Measurements from ENCODE around the gene ABCG1. TPM values are rescaled to one million over a fixed set of nuclear protein-coding genes. Genes with fewer than 3 reads are reported as not detected.
"Not testable (repeated sequence)": the region's sequence is repeated elsewhere in the genome, so short reads cannot be mapped to it uniquely, and the experiment has no call there.

Gene ABCG1
- total RNA-seq, result 7.3 TPM
- long read RNA-seq, transcript ABCG1-205 (15 exons, 2,998 nt), result major isoform, 12 of 24 reads
- long read RNA-seq, partial matches to known transcripts, result 3 of 24 reads
- long read RNA-seq, other reads (novel, unspliced or antisense), result 6 of 24 reads

DNA sequence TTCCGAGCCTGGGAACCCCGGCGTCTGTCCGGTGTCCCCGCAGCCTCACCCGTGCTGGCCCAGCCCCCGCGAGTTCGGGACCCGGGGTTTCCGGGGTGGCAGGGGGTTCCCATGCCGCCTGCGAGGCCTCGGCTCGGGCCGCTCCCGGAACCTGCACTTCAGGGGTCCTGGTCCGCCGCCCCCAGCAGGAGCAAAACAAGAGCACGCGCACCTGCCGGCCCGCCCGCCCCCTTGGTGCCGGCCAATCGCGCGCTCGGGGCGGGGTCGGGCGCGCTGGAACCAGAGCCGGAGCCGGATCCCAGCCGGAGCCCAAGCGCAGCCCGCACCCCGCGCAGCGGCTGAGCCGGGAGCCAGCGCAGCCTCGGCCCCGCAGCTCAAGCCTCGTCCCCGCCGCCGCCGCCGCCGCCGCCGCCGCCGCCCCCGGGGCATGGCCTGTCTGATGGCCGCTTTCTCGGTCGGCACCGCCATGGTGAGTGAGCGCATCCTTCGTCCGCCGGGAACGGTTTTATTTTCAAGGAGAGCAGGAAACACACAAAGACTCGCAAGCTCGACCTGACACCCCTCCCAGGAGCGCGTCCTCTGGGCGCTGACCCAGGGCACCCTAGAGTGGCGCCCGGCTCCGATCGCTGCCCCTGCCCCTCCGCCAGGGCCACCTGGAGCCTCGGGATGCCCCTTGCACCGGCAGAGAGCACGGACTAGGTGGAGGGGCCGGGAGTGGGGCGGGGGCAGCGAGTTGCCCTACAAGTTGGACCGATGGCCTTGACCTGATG, at the start of gene ABCG1:
Gene ABCG1 (plus strand): TSS at position 305 of the 770 bp plus-strand sequence. CDS start 123 bp downstream, at position 428.
- intact Hi-C loops (cut with DNase I), result no loop called here
- peak; percentile 67 for DNase-seq
- peak; percentile 76 for ATAC-seq (ENCODE audit: poor library complexity)

DNA sequence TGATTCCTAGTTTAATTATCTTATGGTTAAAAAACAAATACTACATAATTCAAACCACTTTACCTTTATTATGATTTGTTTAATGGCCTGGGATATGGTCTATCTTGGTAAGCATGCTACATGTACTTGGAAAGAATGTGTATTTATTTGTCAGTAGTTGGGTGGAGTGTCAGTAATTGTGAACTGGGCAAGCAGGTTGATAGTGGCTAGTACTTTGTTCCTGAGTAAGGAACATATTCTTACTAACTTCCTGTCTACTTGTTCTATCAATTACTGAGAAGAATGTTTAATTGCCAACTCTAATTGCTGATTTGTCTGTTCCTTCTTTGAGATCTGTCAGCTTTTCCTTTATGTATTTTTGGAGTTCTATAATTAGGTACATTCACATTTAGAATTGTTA, 49.2 kb upstream of the ABCG1 start:
- DNase-seq, result no peak
- intact Hi-C loops (cut with DNase I), result loop anchor here (10.0 kb wide), 1 partner anchor 85 kb away; no protein-coding TSS in a partner anchor
- no peak for ATAC-seq (ENCODE audit: poor library complexity)

DNA sequence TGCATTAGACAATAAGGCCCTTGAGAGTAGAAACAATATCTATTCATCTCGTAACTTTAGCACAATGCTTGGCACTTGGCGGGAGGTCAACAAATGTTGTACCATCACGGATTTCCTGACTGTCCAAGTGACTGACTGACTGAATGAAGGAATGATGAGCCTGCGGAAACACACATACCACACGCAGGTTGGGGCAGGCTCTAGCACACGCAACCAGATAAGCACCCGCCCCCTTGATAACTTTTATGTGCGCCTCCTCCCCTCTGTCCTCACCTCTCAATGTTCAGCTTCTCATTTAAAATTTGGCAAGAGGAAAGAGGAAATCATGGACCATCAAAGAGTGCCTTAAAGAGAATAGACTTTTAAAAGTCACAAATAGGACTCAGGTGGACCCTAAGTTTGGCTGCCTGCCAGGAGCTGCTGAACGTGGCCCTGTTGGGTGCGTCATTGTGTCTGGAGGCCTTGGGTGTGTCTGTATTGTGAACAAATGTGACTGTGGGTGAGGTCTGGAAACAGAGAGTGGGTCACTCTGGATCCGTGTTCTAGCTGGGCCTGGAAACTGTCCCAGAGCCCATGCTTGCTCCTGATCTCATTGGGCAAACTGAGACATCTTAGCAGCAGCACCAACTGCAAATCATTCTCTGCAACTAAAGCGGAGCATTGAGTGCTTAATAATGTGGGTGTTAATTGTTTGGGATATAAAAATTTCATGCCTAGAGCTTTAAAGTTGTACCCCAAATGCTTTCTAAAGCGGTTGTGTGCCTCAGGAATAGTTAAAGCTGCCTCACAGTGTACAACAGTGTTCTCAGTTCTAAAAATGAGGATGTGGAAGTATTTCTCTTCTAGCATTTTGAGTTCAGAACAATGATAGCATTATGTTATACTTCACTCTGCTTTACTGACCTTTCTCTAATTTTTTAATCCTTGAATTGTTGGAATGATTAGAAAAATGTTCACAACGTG, 47.6 kb upstream of the ABCG1 start:
- no peak for DNase-seq

DNA sequence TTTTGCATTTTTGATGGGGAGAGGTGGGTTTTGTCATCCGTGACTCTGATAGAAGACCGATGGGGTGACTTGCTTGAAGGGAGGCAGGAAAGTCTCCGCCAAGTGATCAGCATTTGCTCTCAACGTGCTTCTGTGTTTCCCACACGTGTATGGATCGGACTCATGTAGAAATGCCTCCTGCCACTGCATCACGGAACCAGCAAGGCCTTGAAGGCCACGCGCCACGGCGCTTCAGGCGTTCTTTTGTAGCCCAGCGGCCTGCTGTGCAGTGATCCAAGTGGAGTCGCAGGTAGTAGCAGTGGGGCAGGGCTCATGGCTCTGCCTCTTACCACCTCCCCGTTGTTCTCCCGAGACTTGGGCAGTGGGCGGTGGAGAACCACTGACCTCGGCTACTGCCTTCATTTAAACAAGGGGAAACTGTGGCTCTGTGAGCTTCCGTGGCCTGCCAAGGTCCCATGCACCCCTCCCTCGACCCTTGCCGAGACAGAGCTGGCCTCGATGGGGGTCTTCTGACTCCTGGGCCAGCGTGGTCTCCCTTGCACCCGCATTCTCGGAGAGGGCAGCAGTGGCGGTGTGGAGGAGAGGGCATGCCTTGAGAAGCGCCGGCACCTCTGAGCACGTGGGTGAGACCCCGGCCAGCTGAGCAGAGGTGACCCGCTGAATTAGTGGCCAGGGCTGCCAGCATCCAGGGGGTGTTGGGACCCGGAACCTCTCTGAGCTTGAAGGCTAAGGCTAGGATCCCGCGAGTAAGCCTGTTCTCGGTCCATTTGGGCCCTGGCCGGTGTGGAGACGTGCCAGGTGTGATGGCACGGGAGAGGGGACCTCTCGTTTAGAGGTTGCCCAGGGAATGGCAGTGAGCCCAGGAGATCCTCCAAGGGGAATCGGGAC, 46.1 kb upstream of the ABCG1 start:
- no peak for ATAC-seq (ENCODE audit: poor library complexity)
- DNase-seq, result no peak
- intact Hi-C loops (cut with DNase I), result no loop called here

More for the DNA sequence above, 47.6 kb upstream of the ABCG1 start:
- peak; percentile 67 for ATAC-seq (ENCODE audit: poor library complexity)
- intact Hi-C loops (cut with DNase I), result no loop called here

DNA sequence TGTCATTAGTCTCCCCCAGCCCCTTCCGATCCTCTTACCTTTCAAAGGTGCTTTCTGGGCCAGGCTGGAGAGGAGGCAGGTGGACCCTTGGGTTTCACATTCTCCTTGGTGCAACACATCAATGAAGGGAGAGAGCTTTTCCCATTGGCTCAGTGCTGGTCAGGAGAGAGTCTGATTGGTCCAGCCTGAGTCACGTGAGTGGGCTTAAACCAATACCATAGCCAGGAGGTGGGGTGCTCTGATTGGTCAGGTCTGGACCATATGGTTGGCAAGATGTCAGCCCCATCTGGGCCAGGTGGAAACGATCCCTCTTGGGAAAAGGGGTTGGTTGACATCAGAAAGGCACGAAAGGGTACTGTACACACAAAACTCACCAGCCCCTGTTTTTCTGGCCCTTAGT, 44.8 kb upstream of the ABCG1 start:
- no peak for DNase-seq
- intact Hi-C loops (cut with DNase I), result no loop called here
- no peak for ATAC-seq (ENCODE audit: poor library complexity)

DNA sequence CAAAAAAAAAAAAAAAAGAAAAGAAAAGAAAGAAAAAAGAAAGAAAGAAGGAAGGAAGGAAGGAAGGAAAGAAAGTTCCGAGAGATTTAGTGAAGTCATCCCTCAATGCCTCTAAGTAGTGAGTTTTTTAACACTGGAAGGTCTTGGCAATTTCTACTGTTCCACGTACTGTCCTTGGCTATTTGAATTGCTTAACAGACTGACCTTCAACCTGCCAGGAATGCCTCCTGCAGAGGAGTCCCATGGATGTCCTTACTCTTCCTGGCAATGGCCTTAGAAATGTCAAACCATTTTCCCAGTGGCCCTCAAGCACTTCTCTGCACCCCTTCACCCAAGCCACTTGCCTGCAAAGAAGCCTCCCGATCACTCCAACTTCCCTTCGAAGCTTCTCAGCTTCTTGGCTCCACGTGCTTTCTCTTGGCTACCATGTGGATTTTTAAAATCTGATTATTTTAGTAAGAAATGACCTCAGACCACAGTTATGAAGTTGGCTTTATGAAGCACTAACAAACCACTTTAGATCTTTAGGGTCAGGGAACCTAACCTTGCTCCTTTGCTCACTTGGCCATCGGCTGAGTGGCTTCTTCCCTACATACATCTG, 43.7 kb upstream of the ABCG1 start:
- DNase-seq (no peak), ATAC-seq (ENCODE audit: poor library complexity) (no peak)
- intact Hi-C loops (cut with DNase I), result no loop called here

DNA sequence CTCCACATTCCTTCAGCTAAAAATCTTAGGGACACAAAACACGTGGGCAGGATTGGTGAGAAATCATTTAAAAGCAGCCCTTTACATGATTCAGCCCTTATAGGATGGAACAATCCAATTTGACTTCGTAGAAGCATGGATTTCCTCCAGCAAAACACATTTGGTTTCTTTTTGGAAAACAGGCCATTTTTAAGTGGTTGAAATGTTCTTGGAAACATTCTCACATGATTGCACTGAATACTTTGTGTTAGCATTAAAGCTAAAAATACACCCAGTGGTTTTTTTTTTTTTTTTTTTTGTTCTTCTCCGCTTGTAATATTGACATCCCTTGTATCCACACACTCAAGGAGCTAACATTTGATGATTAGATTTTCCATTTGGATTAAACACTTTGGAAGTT, 42.1 kb upstream of the ABCG1 start:
- ATAC-seq (ENCODE audit: poor library complexity), result no peak
- intact Hi-C loops (cut with DNase I), result no loop called here
- no peak for DNase-seq

DNA sequence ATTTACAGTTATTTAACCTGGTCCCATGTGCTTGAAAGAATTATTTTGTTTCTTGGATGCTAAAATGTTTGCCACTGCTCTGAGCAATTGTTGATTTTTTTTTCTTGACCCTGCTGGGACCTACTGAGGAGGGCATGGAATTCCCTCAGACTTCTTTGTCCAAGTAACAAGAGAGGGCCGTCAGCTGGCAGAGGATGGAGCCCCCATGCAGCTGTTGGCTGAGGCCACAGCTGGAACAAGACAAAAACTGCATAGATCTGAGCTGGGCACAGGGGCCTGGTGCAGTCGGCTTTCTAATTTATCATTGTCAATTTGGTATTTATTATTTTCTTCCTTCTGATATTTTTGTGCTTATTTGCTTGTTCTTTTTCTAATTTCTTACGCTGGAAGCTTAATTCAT, 39.6 kb upstream of the ABCG1 start:
- ATAC-seq (ENCODE audit: poor library complexity), result no peak
- DNase-seq, result no peak
- intact Hi-C loops (cut with DNase I), result no loop called here

DNA sequence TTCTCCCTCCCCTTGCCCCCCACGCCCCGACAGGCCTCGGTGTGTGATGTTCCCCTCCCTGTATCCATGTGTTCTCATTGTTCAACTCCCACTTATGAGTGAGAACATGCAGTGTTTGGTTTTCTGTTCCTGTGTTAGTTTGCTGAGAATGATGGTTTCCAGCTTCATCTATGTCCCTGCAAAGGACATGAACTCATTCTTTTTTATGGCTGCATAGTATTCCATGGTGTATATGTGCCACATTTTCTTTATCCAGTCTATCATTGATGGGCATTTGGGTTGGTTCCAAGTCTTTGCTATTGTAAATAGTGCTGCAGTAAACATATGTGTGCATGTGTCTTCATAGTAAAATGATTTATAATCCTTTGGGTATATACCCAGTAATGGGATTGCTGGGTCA, 38.9 kb upstream of the ABCG1 start:
- DNase-seq; ATAC-seq (ENCODE audit: poor library complexity); intact Hi-C loops (cut with DNase I): not testable (repeated sequence)

DNA sequence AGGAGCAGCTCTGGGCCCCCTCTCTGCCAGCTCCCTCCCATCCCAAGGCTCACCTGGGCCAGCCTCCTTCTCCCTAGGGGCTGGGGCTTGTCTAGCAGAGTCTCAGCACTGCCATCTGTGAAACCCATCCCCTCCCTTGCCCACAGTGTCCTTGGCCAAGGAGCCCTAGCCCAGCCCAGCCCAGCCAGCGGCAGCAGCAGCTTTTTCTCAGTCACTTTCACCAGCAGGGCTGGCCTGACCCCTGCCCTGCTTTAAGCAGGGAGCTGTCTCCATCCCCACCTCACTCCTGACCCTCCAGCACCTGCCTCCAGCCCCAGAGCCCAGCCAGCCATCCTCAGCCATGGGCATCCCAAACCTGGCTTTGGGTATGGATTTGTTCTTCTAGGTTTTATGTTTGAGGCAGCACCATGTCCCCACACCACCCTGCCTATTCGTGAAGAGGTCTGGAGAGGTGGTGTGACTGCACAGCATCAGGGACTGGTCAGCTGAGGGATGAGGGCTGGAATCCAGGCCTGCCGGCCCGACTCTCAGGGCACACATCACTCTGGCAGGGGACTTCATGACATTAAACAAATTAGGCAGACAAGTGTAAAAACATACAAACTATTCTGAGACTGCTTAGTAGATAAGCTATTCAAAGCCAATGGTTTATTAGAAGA, 36.1 kb upstream of the ABCG1 start:
- DNase-seq, result no peak
- peak; percentile 52 for ATAC-seq (ENCODE audit: poor library complexity)
- intact Hi-C loops (cut with DNase I), result no loop called here

DNA sequence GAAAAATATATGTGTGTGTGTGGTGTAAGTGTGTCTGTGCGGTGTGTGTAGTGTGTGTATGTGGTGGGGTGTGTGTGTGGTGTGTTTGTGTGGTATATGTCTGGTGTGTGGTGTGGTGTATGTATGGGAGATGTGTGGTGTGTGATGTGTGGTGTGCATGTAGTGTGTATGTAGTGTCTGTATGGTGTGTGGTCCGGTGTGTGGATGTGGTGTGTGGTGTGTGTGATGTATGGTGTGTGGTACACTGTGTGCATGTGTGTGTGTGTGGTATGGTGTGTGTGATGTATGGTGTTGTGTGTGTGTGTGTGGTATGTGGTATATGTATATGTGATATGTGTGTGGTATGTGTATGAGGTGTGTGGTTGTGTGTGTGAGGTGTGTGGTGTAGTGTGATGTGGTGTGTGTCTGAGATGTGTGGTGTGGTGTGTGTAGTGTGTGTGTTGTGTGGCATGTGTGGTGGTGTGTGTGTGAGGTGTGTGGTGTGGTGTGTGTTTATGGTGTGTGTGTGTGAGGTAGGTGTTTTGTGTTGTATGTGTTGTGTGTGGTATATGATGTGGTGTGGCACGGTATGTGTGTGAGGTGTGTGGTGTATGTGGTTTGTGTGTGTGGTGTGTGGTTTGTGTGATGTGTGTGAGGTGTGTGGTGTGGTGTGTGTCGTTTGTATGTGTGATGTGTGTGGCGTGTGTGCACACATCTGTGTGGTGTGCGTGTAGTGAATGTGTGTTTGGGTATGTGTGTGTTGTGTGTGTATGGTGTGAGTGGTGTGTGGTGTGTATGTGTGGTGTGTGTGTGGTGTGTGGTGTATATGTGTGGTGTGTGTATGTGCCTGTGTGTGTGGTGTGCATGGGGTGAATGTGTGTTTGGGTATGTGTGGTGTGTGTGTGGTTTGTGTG, 35.3 kb upstream of the ABCG1 start:
- no peak for DNase-seq
- ATAC-seq (ENCODE audit: poor library complexity), result peak; percentile 20
- intact Hi-C loops (cut with DNase I), result no loop called here

DNA sequence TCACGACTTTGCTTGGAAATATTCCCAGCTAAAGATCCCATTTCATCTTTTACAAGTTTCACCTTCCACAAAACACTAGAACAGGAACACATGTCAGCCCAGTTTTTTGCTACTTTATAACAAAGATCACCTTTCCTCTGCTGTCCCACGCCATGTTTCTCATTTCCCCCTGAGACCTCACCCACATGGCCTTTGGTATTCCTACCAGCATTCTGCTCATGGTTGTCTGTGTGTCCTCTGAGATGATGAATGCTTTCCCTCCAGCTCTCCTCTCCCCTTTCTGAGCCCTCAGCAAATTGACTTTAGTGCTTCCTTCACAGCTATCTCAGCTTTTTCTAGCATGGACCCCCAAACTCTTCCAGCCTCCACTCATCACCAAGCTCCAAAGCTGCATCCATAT, 32.3 kb upstream of the ABCG1 start:
- intact Hi-C loops (cut with DNase I), result no loop called here
- DNase-seq, result no peak
- ATAC-seq (ENCODE audit: poor library complexity), result no peak

DNA sequence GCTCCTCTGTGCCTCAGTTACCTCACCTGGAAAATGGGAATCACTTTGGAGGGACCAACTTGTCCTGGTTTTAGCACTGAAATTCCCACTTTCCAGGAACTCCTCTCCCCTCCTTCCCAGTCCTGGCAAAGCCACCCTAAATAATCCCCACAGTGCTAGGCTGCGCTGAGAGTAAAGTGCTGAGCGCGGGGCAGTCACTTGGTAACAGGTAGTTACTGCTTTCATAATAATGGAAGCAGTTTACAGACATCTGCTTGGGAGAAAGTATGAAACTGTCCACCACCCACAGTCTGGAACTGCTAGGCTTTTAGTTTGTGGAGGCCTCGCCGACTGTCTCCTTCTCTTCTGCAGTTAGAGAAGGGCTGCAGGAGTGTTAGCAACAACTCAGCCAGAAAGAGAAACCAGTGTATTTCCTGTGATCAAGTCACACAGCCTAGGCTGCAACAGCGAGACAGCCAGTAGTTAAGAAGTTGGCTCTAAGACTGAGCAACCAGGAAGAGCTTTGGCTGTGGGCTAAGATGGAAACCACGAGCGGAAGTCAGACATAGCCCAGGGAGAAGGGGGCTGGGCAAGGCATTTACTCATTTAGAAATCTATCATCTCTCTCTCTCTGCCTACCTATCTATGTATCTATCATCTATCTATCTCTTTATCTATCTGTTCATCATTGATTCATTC, 30.8 kb upstream of the ABCG1 start:
- intact Hi-C loops (cut with DNase I), result no loop called here
- peak; percentile 82 for ATAC-seq (ENCODE audit: poor library complexity)
- DNase-seq, result peak; percentile 59

DNA sequence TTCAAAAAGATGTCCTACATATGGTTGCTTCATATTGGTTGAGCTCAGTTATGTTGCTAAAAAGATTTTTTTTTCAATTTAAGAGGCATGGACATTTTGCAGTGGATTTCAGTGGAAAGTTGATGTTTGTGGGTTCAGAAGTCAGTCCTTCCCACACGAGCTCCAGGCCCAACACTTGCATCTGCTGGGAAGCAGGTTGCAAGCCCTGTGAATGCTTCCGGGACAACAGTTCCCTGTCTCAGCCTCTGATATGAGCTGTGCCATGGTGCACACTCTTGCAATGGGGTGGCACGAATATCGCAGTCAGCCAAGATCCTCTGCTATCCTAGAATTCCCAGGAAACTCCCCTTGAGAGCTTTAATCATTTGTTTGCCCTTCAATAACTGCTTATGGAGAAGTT, 30.3 kb upstream of the ABCG1 start:
- DNase-seq (no peak), ATAC-seq (ENCODE audit: poor library complexity) (no peak)
- intact Hi-C loops (cut with DNase I), result no loop called here

DNA sequence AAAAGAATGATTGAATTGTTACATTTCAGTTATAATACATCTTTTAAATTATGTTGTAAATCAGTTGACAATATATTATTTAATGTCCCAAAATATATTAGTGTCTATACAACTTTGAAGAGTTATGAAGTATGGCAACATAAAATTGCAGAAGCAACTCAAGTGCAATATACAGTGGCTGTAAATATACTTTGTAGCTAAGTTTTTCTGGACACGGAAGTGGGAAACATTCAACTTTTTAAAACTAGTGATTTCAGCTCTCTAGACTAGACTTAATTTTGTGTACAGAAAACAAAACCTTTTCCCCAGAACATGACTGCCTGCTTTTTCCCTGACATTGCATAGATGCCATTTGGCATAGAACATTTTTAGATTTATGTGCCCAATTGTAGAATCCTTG, 29.5 kb upstream of the ABCG1 start:
- intact Hi-C loops (cut with DNase I), result no loop called here
- no peak for ATAC-seq (ENCODE audit: poor library complexity)
- DNase-seq, result no peak

DNA sequence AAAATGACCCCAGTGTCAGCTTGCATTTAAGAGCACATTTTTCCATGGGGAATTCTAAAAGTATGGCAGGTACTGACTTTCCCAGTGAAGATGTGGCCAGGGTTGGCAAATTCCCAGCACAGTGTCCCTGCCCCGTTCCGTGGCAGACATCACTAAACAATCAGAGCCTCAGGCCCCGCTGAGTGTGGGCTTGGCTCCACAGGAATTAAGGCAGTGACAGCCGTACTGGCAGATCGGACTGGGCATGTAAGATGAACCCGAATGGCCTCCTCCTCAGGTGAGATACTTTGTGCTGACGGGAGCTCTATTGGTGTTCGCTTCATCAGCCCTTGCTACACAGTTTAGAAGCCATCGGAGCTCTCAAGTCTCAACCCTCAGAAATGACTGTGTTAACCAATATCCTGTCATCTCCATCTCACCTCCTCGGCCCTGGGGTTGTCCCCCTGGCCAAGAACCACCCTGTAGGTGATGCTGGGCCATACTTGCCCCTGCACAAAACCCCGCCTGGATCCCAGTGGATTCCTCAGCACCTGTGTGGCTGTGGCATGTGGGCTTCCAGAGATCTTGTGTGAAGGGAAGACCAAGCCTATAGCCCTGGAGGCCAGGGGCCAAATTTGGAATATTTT, 29.0 kb upstream of the ABCG1 start:
- ATAC-seq (ENCODE audit: poor library complexity) (no peak), DNase-seq (no peak)
- intact Hi-C loops (cut with DNase I), result no loop called here

All from Right ventricle myocardium superior (tissue), 1 donor.